Kidney glomerular epithelial cell (primary cell): Measurements from ENCODE around the gene F2R.
"Not testable (repeated sequence)": the region's sequence is repeated elsewhere in the genome, so short reads cannot be mapped to it uniquely, and the experiment has no call there.

Experiments
- DNase-seq: peaks from one replicate; lab custom pipeline; 2025; lab: John Stamatoyannopoulos, UW

The F2R gene

DNA sequence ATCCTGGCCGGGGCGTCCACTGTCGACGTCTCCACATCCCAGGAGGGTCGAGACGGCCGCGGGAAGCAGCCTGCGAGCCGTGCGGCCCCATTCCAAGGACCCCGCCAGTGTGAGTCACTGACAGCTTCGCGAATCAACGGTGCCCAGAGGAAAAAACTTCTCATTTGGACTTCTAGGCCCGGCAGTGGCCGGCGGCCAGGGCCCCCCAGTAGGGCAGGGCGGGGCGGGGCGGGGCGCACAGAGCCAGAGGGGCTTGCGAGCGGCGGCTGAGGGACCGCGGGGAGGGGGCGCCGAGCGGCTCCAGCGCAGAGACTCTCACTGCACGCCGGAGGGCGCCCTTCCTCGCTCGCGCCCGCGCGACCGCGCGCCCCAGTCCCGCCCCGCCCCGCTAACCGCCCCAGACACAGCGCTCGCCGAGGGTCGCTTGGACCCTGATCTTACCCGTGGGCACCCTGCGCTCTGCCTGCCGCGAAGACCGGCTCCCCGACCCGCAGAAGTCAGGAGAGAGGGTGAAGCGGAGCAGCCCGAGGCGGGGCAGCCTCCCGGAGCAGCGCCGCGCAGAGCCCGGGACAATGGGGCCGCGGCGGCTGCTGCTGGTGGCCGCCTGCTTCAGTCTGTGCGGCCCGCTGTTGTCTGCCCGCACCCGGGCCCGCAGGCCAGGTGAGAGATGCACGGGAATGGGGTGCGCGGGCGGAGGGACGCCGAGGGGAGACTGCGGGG lies at the start of gene F2R:
F2R (plus strand) TSS at position 391 of the 720 bp plus-strand sequence; CDS start at position 573, 182 bp downstream.
- peak; percentile 52 for DNase-seq

DNA sequence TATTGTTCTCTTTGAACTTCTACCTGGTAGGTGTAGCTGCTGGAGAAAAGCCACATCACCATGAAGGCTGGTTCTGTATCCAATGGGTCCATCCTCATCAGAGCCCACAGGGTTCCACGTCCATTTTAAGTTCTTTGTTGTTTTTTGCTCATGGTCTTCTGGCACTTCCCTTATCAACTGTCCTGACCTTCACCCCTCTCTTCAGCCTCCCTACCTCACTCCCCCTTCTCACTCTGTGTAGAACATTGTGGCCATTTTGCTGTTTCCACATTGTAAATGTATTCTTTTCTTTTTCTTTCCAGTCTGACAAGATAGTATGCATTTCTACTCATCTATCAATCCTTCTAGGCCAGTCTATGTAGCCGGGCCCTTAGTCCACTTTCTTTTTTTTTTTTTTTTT lies 48.4 kb upstream of the F2R start:
- no peak for DNase-seq

DNA sequence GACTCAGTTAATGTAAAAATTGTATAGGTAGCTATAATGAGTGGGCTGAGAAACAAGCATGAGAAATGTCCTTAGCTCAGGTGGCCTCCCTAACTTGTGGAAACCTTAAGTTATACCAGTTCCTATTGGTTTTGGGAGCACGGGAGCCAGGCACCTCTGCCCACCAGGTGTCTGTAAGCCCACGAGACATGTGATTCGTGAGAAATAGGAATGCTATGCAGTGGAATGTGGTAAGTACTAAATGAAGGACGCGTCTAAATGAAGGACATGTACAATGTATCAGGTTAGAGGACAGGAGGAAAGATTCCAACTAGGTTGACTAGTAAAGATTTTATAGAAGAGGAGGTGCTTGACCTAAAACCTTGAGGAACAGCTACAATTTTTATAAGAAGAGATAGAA lies 46.7 kb upstream of the F2R start:
- no peak for DNase-seq

DNA sequence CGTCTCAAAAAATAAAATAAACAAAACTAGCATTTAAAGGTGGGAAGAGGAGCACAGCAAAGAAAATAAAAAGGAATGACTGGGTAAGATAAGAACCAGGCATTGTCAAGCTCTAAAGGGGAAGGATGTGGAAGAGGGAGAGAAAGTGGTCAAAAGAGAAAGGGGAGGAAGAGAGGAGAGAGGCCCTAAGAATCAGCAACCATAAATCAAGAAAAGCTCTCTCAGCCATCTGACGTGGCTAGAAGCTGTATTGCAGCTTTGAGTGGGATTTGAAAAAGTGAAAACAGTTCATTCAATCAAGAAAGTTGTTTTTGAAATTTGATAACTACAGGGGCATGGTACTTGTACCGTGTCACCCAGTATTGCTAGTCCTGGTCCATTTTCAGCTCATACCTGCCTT lies 45.4 kb upstream of the F2R start:
- no peak for DNase-seq

DNA sequence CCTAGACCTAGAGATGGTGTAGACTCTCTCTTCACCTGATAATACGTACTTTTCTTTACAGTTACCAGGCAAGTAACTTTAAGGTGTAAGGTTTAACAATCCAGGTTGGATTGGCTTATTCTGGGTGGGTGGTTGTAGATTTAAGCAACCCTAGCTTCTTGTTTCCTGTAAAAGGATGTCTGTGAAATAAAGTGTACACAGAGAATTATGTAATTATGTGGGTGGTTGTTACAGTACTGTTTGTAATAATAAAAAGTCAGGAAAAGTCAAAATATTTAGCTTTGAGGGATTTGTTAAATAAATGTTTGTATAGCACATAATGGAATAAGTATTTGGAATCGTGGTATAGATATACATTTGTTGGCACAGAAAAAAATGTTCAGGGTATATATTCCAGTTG lies 43.7 kb upstream of the F2R start:
- DNase-seq = no peak

DNA sequence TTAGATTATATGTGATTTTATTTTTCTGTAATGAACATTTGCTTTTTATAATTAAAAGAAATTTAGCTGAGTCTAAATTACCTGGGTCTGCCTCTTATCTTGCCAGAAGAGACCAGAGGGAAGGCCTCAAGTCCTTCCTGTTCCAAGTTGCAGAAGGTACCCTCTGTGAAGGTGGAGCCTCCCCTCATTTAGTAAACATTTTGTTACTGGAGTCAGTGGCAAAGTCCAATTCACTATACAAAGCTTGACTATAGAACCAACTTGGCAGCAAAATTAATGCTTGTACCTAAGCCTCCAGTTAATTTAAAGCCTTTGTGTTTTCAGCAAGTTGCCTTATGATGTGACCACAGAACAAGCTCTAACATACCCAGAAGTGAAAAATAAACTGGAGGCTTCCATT lies 42.8 kb upstream of the F2R start:
- DNase-seq = no peak

DNA sequence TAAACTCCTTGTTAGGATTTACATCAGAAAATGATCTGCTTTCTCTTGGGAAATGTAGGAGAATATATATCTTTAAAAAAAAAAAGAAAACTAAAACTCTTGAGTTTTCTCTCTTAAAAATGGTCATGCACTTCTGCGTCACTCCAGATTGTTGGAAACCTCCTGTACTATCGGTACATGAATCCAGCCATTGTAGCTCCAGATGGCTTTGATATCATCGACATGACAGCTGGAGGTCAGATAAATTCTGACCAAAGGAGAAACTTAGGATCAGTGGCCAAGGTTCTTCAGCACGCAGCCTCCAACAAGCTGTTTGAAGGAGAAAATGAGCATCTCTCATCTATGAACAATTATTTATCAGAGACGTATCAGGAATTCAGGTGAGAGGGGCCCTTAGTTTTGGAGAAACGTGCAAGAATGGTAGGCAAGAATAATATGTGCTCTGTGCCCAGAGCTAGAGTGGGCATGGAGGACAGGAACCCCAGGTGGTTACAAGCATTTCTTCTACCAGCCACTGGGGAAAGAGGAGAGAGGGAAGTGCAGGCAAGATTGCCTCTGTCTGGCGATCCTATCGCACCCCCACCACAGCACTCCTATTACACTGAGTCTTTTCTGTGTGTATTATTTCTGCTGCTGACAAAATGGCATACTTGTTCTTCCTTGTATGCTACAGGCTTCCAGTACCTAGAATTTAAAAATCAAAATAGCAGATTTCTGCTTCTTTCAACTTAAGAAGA lies 41.4 kb upstream of the F2R start:
- DNase-seq = no peak

DNA sequence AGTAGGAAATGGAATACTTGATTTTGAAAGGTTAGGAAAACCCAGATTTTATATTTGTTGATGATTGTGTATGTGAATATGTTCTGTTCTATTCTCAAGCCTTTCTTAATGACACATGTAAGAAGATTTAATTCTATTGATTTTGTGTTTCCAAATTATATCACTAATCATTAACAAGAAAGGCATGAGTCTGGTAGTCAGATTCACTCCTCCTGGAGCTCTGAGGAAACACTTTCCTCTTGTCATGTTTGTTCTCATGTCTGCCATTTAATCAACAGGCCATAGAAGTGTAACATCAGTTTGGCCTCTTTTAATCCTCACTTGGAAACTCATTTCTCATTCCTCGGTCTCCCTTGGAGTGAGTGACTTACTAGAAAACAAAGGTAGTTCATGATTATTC lies 40.6 kb upstream of the F2R start:
- DNase-seq = no peak

DNA sequence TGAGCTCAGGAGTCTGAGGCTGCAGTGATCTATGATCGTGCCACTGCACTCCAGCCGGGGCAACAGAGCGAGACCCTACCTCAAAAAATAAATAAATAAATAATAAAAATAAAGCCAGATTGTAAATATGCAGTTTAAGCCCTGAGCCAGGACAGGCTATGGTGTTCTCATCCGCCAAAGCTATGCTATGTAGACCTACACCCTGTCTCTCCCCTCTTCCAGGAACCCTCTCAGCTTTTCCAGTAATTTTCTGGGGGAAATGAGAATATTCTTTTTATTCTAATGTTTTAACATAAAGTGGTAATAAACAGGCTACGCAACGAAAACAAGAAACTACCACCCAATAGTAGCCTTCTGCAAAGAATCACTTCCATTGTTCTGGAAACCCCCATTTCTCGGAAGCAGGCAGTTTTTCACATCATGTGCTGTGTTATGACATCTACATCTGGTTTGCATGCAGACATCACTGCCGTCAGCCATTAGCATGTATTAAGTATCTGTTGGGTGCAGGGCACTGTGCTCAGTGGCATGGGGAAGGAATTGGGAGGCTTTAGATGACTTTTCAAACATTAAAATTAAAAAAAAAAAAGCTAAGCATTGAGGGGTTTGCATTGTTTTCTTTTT lies 38.0 kb upstream of the F2R start:
- no peak for DNase-seq

DNA sequence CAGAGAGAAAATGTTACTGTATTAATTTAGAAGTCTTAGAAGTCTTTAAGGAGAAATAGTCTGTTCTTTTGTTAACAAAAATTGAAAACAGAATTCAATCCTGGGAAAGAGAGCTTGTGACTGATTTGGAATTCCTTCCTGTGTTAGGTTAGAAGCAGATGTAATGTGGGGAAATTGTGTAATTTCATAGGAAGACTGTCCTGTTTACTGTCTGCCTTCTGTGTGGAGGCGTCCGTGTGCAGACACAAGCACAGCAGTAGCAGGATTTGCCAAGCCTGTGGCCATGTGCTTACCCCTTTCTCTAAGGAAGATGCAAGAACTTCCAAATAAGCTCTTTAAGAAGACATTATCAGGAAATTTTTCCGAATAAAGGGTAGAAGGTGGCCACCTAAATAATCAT lies 36.7 kb upstream of the F2R start:
- DNase-seq = no peak

DNA sequence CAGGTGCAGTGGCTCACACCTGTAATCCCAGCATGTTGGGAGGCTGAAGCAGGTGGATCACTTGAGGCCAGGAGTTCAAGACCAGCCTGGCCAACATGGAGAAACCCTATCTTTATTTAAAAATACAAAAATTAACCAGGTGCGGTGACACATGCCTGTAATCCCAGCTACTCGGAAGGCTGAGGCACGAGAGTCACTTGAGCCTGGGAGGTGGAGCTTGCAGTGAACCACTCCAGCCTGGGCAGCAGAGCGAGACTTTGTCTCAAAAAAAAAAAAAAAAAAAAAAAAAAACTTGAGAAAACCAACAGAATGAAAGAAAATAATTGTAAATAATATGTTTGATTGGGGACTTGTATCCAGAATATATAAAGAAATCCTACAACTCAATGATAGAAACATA lies 35.1 kb upstream of the F2R start:
- not testable (repeated sequence) for DNase-seq

DNA sequence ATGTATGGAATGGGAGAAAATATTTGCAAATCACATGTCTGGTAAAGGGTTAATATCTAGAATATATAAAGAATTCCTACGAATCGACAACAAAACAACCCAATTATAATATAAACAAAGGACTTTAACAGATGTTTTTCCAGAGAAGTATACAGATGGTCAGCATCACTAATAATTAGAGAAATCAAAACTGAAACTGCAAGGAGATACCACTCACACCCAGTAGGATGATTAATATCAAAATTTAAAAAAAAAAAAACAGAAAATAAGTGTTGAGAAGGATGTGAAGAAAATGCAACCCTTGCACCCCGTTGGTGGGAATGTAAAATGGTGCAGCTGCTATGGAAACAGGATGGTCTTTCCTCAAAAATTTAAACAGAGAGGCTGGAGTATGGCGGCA lies 34.6 kb upstream of the F2R start:
- DNase-seq = no peak

DNA sequence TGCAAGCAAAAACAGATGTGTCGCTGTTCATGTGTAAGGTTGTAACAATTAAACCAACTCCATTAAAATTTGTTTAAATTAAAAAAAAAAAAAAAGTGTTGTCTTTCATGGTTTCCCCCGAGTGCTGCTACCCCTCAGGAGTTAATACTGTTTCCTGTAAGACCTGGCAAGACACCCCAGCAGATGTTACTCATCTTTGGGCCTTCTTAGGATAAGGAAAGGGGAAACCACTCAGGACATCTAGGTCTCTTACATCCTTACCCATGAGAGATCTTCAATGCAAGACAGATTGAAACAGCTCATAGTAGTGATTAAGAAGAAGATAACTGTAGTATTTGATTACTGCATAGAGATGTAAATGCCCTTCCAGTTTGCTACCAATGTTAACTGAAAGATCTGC lies 33.5 kb upstream of the F2R start:
- DNase-seq = no peak

DNA sequence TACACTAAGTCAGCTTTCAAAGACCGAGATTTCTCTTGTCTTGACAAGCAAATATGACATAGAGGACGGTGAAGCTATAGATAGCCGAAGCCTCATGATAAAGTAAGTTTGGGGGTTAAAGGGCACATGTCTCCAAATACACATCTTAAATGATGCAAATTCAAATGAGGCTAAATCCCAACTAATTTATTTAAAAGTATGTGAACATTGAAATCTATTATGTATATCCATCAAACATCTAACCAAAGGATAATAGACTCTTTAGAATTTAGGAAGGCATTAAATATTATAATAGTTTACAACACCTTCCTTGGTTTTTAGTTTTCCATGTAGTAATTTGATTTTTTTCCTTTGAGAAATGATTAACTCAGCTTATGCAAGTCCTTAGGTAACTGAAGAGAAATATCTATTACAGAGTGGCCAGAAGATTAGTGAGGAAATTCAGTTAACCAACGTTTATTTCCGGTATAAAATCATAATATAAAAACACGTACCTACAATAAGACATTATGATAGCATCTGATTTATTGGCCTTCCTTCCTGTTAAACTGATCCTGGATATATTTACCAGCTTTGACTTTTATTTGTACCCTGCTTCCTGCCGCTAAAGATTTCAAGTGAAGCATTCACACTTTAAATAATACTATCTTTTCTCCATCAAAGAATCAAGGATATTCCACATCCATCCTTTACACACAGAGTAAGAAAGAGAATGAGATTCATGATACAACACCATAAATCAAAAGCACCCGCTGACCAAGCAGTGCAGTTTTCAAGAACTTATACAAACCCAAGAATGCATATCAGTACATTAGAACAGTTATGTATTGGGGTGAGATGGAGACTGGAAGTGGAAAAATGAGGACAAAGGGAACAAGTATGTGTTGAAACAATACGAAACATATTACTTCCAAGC lies 31.9 kb upstream of the F2R start:
- DNase-seq = no peak

DNA sequence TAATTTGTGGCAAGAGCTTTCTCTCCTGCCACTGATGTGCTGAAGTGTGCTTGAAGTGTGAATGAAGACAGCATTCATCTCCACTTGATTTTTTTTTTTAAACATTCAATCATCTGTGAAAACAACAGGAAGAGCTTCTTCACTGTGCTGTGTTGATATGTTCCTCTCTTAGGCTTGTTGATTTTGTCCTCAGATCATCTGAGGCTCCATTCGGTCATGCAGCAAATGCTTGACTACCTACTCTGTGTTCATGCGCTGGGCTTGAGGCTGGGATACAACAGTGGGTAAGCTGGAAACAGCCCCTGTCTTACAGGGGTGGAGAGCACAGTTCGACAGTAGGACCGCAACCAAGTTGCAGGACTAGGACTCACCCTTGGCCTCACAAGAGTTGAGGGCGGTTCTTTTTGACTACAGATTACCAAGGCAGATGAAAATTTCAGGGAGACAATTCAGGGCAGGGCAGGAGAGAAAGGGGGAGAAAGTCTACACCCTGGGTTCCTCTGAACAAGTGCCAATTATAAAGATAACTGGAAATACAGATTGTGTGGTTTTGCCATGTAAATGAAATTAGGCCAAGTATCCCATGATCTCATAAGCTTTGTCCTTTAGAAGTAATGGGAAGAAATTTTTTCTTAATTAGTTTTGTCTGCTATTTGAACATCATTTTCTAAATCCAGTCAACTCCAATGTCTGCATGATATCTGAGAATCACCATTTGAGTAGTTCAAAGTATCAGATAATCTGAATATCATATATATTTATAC lies 31.0 kb upstream of the F2R start:
- no peak for DNase-seq

DNA sequence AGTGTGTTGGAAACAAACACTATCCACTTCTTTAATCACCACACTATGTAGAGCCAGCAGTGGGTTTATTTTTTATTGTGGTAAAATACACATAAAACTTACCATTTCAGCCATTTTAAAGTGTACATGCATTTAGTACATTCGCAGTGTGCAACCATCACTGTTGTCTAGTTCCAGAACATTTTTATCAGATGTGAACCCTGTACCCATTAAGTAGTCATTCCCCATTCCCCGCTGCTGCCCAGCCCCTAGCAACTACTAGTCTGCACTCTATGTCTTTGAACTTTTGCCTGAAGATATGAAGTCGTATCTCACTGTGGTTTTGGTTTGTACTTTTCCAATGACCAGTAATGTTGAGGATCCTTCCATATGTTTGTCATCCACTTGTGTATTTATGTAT lies 30.2 kb upstream of the F2R start:
- DNase-seq = no peak

DNA sequence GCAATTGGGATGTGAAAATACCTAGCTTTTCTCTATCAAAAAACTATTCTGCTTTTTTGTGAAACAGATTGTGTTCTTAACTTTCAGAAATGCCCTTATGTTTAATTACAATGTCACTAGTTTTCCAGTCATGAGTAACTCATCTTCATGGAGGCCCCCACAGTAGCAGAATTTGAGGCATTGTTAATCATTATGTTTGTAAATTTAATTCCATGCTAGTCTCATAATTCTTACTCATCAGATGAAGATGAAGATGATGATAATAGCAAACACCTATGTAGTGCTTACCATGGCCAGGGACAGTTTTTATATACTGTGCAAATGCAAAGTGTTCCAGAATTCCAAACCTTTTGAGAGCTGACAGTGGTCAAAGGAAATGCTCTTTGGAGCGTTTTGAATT lies 27.7 kb upstream of the F2R start:
- no peak for DNase-seq

DNA sequence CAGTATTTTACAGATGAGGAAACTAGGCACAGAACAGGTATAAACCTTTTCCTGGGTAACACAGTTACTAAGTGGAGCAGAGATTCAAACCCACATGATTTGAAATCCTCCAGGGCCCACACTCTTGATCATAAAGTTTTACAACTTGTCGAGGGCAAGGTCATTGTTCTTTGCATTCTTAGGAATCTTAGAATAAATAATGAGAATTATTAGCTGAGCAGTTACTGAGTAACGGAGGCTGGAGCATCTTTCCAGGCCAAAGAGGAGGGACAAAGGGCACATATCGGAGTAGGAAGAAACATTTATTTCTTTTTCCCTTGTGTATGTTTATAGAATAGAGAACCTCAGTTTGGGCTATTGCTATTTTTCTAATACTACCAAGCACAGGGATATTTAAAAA lies 27.1 kb upstream of the F2R start:
- peak; percentile 82 for DNase-seq

DNA sequence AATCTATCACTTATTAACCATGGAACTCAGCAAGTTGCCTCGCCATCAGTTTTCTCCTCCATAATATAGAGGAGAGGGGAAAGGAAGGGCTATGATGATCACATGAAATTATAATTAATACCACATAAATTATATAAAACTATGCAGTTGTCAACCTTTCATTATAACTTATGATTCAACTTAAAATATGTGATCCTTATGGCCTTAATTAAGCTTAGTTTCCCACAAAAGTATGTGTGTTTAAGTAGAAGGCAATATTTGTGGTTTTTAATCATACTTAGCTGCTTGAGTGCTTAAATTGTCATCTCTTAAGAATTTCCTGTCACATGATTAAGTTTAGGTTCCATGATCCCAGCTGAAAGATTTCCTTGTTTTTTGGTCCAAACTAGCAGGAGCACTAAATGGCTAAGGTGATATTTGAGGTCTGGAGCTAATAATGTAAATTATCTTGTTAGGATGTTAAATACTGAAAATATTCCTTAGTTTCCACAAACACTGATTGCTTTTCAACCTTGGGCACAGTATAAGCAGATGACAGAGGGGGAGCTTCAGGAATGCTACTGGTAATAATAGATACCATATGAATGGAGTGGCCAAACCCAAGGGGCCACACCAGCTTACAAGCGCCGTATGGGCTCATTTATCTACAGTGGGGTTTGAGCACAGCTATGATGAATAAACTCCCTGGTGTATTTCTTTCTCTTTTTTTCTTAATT lies 26.4 kb upstream of the F2R start:
- DNase-seq = peak; percentile 92

DNA sequence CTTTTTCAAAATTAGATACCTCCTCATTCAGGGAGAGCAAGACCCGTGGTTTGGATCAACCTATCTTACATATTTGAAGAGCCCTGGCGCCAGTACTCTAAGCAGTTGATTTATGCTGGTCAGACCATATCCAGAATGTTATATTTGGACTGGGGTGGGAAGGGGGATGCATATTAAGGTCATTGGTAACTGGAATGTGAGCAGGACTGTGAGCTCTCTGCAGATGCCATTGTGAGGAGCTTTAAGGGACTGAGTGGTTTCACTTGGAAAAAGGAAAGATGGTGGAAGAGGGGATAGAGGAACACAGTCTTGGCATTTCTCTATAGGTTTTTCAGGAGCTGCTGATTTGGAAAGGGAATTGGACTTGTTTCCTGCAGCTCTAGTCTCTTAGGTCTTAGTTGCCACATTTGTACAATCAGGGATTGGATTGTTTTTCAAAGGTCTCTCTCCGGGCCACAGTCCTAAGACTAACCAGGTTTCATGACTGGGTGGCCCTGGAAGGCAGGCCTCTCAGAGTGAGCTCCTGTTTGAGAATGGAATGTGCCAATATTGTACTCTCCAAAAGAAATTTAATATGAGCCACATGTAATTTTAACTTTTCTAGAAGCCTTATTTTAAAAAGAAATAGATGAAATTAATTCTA lies 25.8 kb upstream of the F2R start:
- no peak for DNase-seq
